Gastrocnemius medialis (tissue), 4 donors: ENCODE measurements around the gene CMTM3. TPM values are rescaled to one million over a fixed set of nuclear protein-coding genes. Genes with fewer than 3 reads are reported as not detected.

ENCODE experiments used
- ATAC-seq, 2 donors: fragments of 150-250 bp; one replicate each; pipeline ENCODE4 v1.9.1; 2016
- DNase-seq, 2 donors: peaks; one replicate each; pipeline ENCODE4 v3.0.0-alpha.2; 2019
- H3K27ac ChIP-seq, 4 donors: fragments of 200-600 bp; sonication (generic); 1 replicate in 1 of 4; 2 replicates in 3 of 4; pipeline ENCODE4 v1.5.1; 2016 to 2018; ENCODE audit warnings: mild to moderate bottlenecking in 2 of 4, moderate library complexity in 1 of 4
- H3K27me3 ChIP-seq, 3 donors: fragments of 200-600 bp; sonication (generic) in 2 of 3; 1 replicate in 1 of 3; 2 replicates in 2 of 3; pipeline versions ENCODE4 v1.5.1 to v1.6.0; 2016 to 2019; ENCODE audit warnings: mild to moderate bottlenecking in 1 of 3, moderate library complexity in 1 of 3
- H3K36me3 ChIP-seq, 2 donors: fragments of 200-600 bp; sonication (generic) in 1 of 2; one replicate each; pipeline ENCODE4 v1.5.1; 2017 to 2018
- H3K4me1 ChIP-seq, 2 donors: fragments of 200-600 bp; sonication (generic) in 1 of 2; one replicate each; pipeline ENCODE4 v1.5.1; 2016 to 2017; ENCODE audit warnings: mild to moderate bottlenecking in 2 of 2
- H3K4me3 ChIP-seq, 4 donors: fragments of 200-600 bp; sonication (generic) in 3 of 4; 1 replicate in 1 of 4; 2 replicates in 3 of 4; pipeline ENCODE4 v1.5.1; 2016 to 2019; ENCODE audit warnings: mild to moderate bottlenecking in 2 of 4
- H3K9me3 ChIP-seq, 3 donors: fragments of 200-600 bp; sonication (generic) in 2 of 3; 1 replicate in 1 of 3; 2 replicates in 2 of 3; pipeline ENCODE4 v1.5.1; 2016 to 2019
- CTCF ChIP-seq, 5 experiments: fragments of 450-650 bp in 3 of 5; fragments of 200-600 bp in 2 of 5; sonication (generic) in 2 of 5; IDR thresholded peaks in 4 of 5; conservative IDR thresholded peaks in 1 of 5; 1 replicate in 4 of 5; 2 replicates in 1 of 5; pipeline ENCODE4 v1.5.1; 2016 to 2019; ENCODE audit warnings: antibody characterized with exemption in 5 of 5, mild to moderate bottlenecking in 3 of 5, moderate library complexity in 3 of 5
- POLR2A ChIP-seq, 2 donors: fragments of 450-650 bp; IDR thresholded peaks; one replicate each; pipeline ENCODE4 v1.6.1; 2017; ENCODE audit warnings: antibody characterized with exemption in 2 of 2, mild to moderate bottlenecking in 2 of 2, moderate library complexity in 2 of 2
- in situ Hi-C, 4 donors: fragments of 200-750 bp; cut with MboI; loops; one replicate each; pipeline versions ENCODE4 v1.15.0 to v1.8.0; 2017; ENCODE audit warnings: low sequenced_read_pairs in 4 of 4
- intact Hi-C: fragments of 100-400 bp; cut with DNase I; formaldehyde crosslinking; loops from one replicate; pipeline ENCODE4 v1.15.1; 2023; ENCODE audit warnings: low total_unique reads
- total RNA-seq, 4 donors: library from RNA; depleted of rRNA; stranded (reverse); fragments of >200 nt; gene quantifications; one replicate each; pipeline versions ENCODE4 v1.1.0 to v1.2.3, GENCODE V29; 2016

The CMTM3 gene
- total RNA-seq, 4 donors from 2014 or later: 2.6 to 11.3 (median 5.1) TPM

GRCh38 chr16:66641387-66641786 is 36.9 kb downstream of the CMTM3 start:
- Histone ChIP-seq H3K4me1 (no peaks in the 10 kb centered on the region), H3K9me3 (no peaks in the 10 kb centered on the region), H3K4me3 (no peak overlapping the region), H3K36me3 (no peaks in the 10 kb centered on the region), H3K27me3 (no peaks in the 10 kb centered on the region), H3K27ac (no peak overlapping the region)
- intact Hi-C loops (no loop called here), in situ Hi-C loops (no loop called here)
- DNase-seq (no peak), ATAC-seq (no peak)
- TF ChIP-seq CTCF (IDR thresholded peaks at IDR 0.05 in 4 of 5, conservative IDR thresholded peaks at IDR 0.05 in 1 of 5): no peak
- TF ChIP-seq POLR2A (IDR thresholded peaks at IDR 0.05): no peak

- no peaks in the 10 kb centered on the region for H3K27me3 ChIP-seq
- no peak overlapping the region for H3K4me3 ChIP-seq
- intact Hi-C loops (no loop called here), in situ Hi-C loops (no loop called here)
- no peak for ATAC-seq
- no peaks in the 10 kb centered on the region for H3K9me3 ChIP-seq
- no peak overlapping the region for H3K27ac ChIP-seq
- DNase-seq: no peak
- TF ChIP-seq CTCF (IDR thresholded peaks at IDR 0.05 in 4 of 5, conservative IDR thresholded peaks at IDR 0.05 in 1 of 5): no peak
- TF ChIP-seq POLR2A (IDR thresholded peaks at IDR 0.05): no peak
- peaks cover 3 to 12% of the 10 kb centered on the region in 2 donors for H3K4me1 ChIP-seq
- H3K36me3 ChIP-seq: no peaks in the 10 kb centered on the region
These were observed 43.4 kb downstream of the CMTM3 start for GRCh38 chr16:66647866-66648265.

GRCh38 chr16:66649167-66649566 is 44.7 kb downstream of the CMTM3 start:
- H3K9me3 ChIP-seq: no peaks in the 10 kb centered on the region
- H3K36me3 ChIP-seq: no peaks in the 10 kb centered on the region
- TF ChIP-seq POLR2A (IDR thresholded peaks at IDR 0.05) (no peak), CTCF (IDR thresholded peaks at IDR 0.05 in 4 of 5, conservative IDR thresholded peaks at IDR 0.05 in 1 of 5) (no peak)
- no peak overlapping the region for H3K27ac ChIP-seq
- no peak for ATAC-seq
- no peaks in the 10 kb centered on the region for H3K27me3 ChIP-seq
- H3K4me3 ChIP-seq: no peak overlapping the region
- H3K4me1 ChIP-seq: peaks cover 3 to 12% of the 10 kb centered on the region in 2 donors
- in situ Hi-C loops (no loop called here), intact Hi-C loops (no loop called here)
- DNase-seq: no peak

- no peak for TF ChIP-seq CTCF (IDR thresholded peaks at IDR 0.05 in 4 of 5, conservative IDR thresholded peaks at IDR 0.05 in 1 of 5)
- no peak for TF ChIP-seq POLR2A (IDR thresholded peaks at IDR 0.05)
- H3K9me3 ChIP-seq: no peaks in the 10 kb centered on the region
- in situ Hi-C loops: no loop called here
- H3K27ac ChIP-seq: no peak overlapping the region
- H3K36me3 ChIP-seq: no peaks in the 10 kb centered on the region
- no peak for ATAC-seq
- no peak overlapping the region for H3K4me3 ChIP-seq
- intact Hi-C loops: loop anchor here (5.0 kb wide), 1 partner anchor 42 kb away; no protein-coding TSS in a partner anchor
- H3K4me1 ChIP-seq: peaks cover 3 to 12% of the 10 kb centered on the region in 2 donors
- no peaks in the 10 kb centered on the region for H3K27me3 ChIP-seq
- DNase-seq: no peak
These were observed 45.2 kb downstream of the CMTM3 start for GRCh38 chr16:66649636-66650205.
